ENCODE data around the gene OR2A14. TPM values are rescaled to one million over a fixed set of nuclear protein-coding genes. Genes with fewer than 3 reads are reported as not detected.

The OR2A14 gene, protein sequence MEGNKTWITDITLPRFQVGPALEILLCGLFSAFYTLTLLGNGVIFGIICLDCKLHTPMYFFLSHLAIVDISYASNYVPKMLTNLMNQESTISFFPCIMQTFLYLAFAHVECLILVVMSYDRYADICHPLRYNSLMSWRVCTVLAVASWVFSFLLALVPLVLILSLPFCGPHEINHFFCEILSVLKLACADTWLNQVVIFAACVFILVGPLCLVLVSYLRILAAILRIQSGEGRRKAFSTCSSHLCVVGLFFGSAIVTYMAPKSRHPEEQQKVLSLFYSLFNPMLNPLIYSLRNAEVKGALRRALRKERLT
- not detected for total RNA-seq

DNA sequence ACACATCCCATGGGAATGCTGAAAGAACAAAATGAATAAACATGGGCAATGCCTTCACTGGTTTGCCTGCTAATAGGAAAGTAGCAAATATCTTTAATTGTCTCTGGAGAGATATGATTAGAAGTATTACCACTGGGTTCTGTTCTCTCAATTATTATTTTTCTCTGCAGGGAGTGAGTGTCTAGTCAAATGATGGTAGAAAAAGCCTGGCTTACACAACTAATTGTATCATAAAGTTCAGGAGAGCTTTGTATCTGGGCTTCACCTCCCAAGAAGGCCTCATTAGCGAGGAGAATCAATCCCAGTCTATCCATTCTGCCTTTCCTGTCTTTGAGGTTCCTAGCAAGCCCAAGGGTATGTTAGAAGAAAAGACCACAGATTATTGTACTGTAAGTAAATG is at the start of gene OR2A14:
OR2A14 (plus strand) TSS at position 301 of the 400 bp plus-strand sequence. CDS start 5,937 bp downstream, outside the sequence.
- 73 to 81% methylated on average over 1 of the region's 1 CpG for WGBS, 2 donors
- H3K27ac ChIP-seq = no peak within 1 kb of the TSS
- no peak for DNase-seq
- no peak for TF ChIP-seq POLR2A (IDR thresholded peaks at IDR 0.05)
- TF ChIP-seq, protein P1, sequence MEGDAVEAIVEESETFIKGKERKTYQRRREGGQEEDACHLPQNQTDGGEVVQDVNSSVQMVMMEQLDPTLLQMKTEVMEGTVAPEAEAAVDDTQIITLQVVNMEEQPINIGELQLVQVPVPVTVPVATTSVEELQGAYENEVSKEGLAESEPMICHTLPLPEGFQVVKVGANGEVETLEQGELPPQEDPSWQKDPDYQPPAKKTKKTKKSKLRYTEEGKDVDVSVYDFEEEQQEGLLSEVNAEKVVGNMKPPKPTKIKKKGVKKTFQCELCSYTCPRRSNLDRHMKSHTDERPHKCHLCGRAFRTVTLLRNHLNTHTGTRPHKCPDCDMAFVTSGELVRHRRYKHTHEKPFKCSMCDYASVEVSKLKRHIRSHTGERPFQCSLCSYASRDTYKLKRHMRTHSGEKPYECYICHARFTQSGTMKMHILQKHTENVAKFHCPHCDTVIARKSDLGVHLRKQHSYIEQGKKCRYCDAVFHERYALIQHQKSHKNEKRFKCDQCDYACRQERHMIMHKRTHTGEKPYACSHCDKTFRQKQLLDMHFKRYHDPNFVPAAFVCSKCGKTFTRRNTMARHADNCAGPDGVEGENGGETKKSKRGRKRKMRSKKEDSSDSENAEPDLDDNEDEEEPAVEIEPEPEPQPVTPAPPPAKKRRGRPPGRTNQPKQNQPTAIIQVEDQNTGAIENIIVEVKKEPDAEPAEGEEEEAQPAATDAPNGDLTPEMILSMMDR (IDR thresholded peaks at IDR 0.05) = no peak
- no peaks in the 10 kb centered on the region for H3K4me1 ChIP-seq
- no peaks in the 10 kb centered on the region for H3K9me3 ChIP-seq
- intact Hi-C loops (cut with DNase I) = no loop called here
- no peaks in the 10 kb centered on the region for H3K36me3 ChIP-seq
- no peak within 1 kb of the TSS for H3K4me3 ChIP-seq
- no peaks in the 10 kb centered on the region for H3K27me3 ChIP-seq

DNA sequence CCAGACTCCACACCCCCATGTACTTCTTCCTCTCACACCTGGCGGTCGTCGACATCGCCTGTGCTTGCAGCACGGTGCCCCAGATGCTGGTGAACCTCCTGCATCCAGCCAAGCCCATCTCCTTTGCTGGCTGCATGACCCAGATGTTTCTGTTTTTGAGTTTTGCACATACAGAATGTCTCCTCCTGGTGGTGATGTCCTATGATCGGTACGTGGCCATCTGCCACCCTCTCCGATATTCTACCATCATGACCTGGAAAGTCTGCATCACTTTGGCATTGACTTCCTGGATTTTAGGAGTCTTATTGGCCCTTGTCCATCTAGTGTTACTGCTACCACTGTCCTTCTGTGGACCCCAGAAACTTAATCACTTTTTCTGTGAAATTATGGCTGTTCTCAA is 48.6 kb upstream of the OR2A14 start:
- DNase-seq = no peak
- intact Hi-C loops (cut with DNase I) = no loop called here
- Histone ChIP-seq H3K4me3 (no peak overlapping the region), H3K36me3 (no peaks in the 10 kb centered on the region), H3K4me1 (no peaks in the 10 kb centered on the region), H3K27me3 (no peaks in the 10 kb centered on the region), H3K27ac (no peak overlapping the region), H3K9me3 (no peaks in the 10 kb centered on the region)
- TF ChIP-seq POLR2A (IDR thresholded peaks at IDR 0.05) = no peak
- TF ChIP-seq, protein P1 (IDR thresholded peaks at IDR 0.05) = no peak
- WGBS, 2 donors = 93 to 94% methylated on average over 6 to 8 of the region's 8 CpGs

DNA sequence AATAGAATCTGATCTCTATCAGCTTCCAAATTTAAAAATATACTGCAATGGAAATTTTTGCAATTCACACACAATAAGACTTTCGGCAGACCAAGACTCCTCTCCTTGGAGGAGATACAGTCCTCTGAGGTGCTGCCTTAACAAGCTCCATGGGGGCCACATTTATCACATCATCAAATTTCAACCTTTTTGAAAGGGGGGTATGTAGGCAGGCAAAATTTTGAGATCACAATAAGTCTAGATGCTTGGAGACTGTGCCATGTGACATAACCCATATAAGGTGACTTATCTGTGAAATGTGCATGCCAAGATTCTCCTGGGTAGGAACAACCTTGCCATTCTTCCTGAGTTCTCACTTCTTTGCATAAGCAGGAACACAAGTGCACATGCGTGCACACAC is 37.0 kb upstream of the OR2A14 start, which contains the start of gene OR2A12:
OR2A12 (plus strand) TSS at position 301 of the 400 bp plus-strand sequence. CDS start 8,830 bp downstream, outside the sequence.
- intact Hi-C loops (cut with DNase I) = no loop called here
- Histone ChIP-seq H3K4me1 (no peaks in the 10 kb centered on the region), H3K27me3 (no peaks in the 10 kb centered on the region), H3K4me3 (no peak within 1 kb of the TSS), H3K27ac (no peak within 1 kb of the TSS), H3K9me3 (peaks cover 0 to 4% (median 0%) of the 10 kb centered on the region in 3 donors), H3K36me3 (no peaks in the 10 kb centered on the region)
- TF ChIP-seq, protein P1 (IDR thresholded peaks at IDR 0.05) = no peak
- no peak for TF ChIP-seq POLR2A (IDR thresholded peaks at IDR 0.05)
- WGBS, 2 donors = 88 to 93% methylated on average over 2 of the region's 2 CpGs
- no peak for DNase-seq

DNA sequence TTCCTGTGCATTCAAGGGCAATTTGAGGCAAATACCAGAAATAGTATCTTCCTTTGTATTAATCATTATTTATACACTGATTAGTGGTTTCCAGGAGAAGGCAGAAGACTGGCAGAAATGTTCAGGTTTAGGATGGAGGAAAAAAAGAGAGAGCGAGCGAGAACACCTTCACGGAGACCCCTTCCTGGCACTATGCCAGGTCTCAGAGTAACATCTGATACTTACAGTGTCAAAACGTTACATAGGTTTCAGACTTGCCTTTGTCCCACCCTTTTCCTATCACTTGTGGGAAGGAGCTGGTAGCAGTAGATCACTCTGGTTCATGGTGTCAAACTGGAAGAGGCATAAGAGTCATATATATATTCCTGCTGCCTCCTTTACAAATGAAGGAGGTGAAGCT is 36.2 kb upstream of the OR2A14 start:
- Histone ChIP-seq H3K4me3 (no peak overlapping the region), H3K27me3 (no peaks in the 10 kb centered on the region), H3K27ac (no peak overlapping the region), H3K4me1 (no peaks in the 10 kb centered on the region), H3K9me3 (peaks cover 0 to 4% (median 0%) of the 10 kb centered on the region in 3 donors), H3K36me3 (no peaks in the 10 kb centered on the region)
- TF ChIP-seq, protein P1 (IDR thresholded peaks at IDR 0.05) = no peak
- no peak for TF ChIP-seq POLR2A (IDR thresholded peaks at IDR 0.05)
- intact Hi-C loops (cut with DNase I) = no loop called here
- no peak for DNase-seq
- 63 to 64% methylated on average over 4 of the region's 4 CpGs for WGBS, 2 donors

DNA sequence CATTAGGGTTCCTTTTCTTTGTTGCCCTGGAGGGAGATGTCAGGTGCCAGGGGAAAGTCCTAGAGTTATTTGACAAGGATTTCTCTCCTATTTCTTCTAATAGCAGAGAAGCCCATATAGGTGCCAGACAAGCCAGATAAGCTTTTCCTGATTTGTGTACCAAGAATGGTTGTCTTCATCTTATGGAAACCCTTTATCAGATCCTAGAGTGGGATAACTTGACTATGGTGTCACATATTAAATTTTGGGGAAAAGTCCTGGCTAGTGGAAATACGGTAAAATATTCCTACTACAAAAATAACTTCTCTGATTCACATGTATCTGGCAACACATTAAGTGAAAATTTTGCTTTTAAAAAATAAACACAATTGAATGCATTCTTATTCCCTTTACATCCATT is 35.7 kb upstream of the OR2A14 start:
- peaks cover 0 to 4% (median 0%) of the 10 kb centered on the region in 3 donors for H3K9me3 ChIP-seq
- intact Hi-C loops (cut with DNase I) = no loop called here
- H3K36me3 ChIP-seq = no peaks in the 10 kb centered on the region
- TF ChIP-seq POLR2A (IDR thresholded peaks at IDR 0.05) = no peak
- TF ChIP-seq, protein P1 (IDR thresholded peaks at IDR 0.05) = no peak
- no peak for DNase-seq
- no peak overlapping the region for H3K4me3 ChIP-seq
- H3K27ac ChIP-seq = no peak overlapping the region
- no peaks in the 10 kb centered on the region for H3K27me3 ChIP-seq
- no peaks in the 10 kb centered on the region for H3K4me1 ChIP-seq
- WGBS, 2 donors = 61 to 77% methylated on average over 1 of the region's 1 CpG
